Measurements from ENCODE around the gene GPRC5A.

GPRC5A gene

GRCh38 chr12:12941450-12942350, 50.3 kb downstream of the GPRC5A start:
- Mint-ChIP-seq H3K27me3 (ENCODE audit: low read depth, poor library complexity) (peaks cover 11% of the 10 kb centered on the region), H3K36me3 (ENCODE audit: low read depth) (no peaks in the 10 kb centered on the region), H3K4me3 (no peak overlapping the region), H3K4me1 (peaks cover 7% of the 10 kb centered on the region), H3K9me3 (no peaks in the 10 kb centered on the region), H3K27ac (peak overlapping the region; percentile 41)
- no peak for DNase-seq
- TF ChIP-seq CTCF (IDR thresholded peaks at IDR 0.05): no peak

- no peaks in the 10 kb centered on the region for H3K9me3 Mint-ChIP-seq
- no peak overlapping the region for H3K4me3 Mint-ChIP-seq
- no peak overlapping the region for H3K27ac Mint-ChIP-seq
- no peak for TF ChIP-seq CTCF (IDR thresholded peaks at IDR 0.05)
- peaks cover 7% of the 10 kb centered on the region for H3K4me1 Mint-ChIP-seq
- H3K36me3 Mint-ChIP-seq (ENCODE audit: low read depth): no peaks in the 10 kb centered on the region
- peaks cover 8% of the 10 kb centered on the region for H3K27me3 Mint-ChIP-seq (ENCODE audit: low read depth, poor library complexity)
- no peak for DNase-seq
Observed at GRCh38 chr12:12943586-12944260, 52.4 kb downstream of the GPRC5A start.

- Mint-ChIP-seq H3K36me3 (ENCODE audit: low read depth) (peaks cover 5% of the 10 kb centered on the region), H3K27me3 (ENCODE audit: low read depth, poor library complexity) (peaks cover 11% of the 10 kb centered on the region), H3K4me1 (no peaks in the 10 kb centered on the region), H3K9me3 (peaks cover 5% of the 10 kb centered on the region), H3K27ac (no peak overlapping the region), H3K4me3 (no peak overlapping the region)
- no peak for DNase-seq
- TF ChIP-seq CTCF (IDR thresholded peaks at IDR 0.05): no peak
Observed at GRCh38 chr12:12945591-12945990, 54.2 kb downstream of the GPRC5A start.

- Mint-ChIP-seq H3K36me3 (ENCODE audit: low read depth) (peaks cover 5% of the 10 kb centered on the region), H3K4me3 (no peak overlapping the region), H3K9me3 (peaks cover 5% of the 10 kb centered on the region), H3K27me3 (ENCODE audit: low read depth, poor library complexity) (peaks cover 11% of the 10 kb centered on the region), H3K27ac (no peak overlapping the region), H3K4me1 (no peaks in the 10 kb centered on the region)
- DNase-seq: no peak
- no peak for TF ChIP-seq CTCF (IDR thresholded peaks at IDR 0.05)
Observed at GRCh38 chr12:12946686-12947355, 55.5 kb downstream of the GPRC5A start.

GRCh38 chr12:12947902-12948301, 56.5 kb downstream of the GPRC5A start:
- H3K9me3 Mint-ChIP-seq: peaks cover 5% of the 10 kb centered on the region
- no peak for TF ChIP-seq CTCF (IDR thresholded peaks at IDR 0.05)
- no peaks in the 10 kb centered on the region for H3K4me1 Mint-ChIP-seq
- DNase-seq: no peak
- H3K36me3 Mint-ChIP-seq (ENCODE audit: low read depth): peaks cover 5% of the 10 kb centered on the region
- H3K27me3 Mint-ChIP-seq (ENCODE audit: low read depth, poor library complexity): peaks cover 11% of the 10 kb centered on the region
- no peak overlapping the region for H3K27ac Mint-ChIP-seq
- H3K4me3 Mint-ChIP-seq: no peak overlapping the region
